Effector memory CD4-positive, alpha-beta T cell (primary cell): ENCODE results near the gene FBN2.

Experiments
- DNase-seq, 3 donors: peaks; one replicate each; pipeline ENCODE4 v3.0.0-alpha.2; 2020
- H3K27ac ChIP-seq: 2 replicates; pipeline ENCODE4 v1.7.0; 2013; ENCODE audit warnings: mild to moderate bottlenecking, low read length, moderate library complexity; ENCODE audit not compliant: insufficient read depth, poor library complexity, severe bottlenecking
- H3K27me3 ChIP-seq: replicated peaks from 2 replicates; pipeline ENCODE4 v1.7.0; 2013; ENCODE audit warnings: mild to moderate bottlenecking, low read length; ENCODE audit not compliant: insufficient read depth, control insufficient read depth, poor library complexity, severe bottlenecking
- H3K36me3 ChIP-seq: 2 replicates; pipeline ENCODE4 v1.7.0; 2013; ENCODE audit warnings: mild to moderate bottlenecking, low read length, moderate library complexity; ENCODE audit not compliant: control insufficient read depth, insufficient read depth
- H3K4me1 ChIP-seq: 2 replicates; pipeline ENCODE4 v1.7.0; 2013; ENCODE audit warnings: low read length, mild to moderate bottlenecking; ENCODE audit not compliant: control insufficient read depth, insufficient read depth, poor library complexity, severe bottlenecking
- H3K4me3 ChIP-seq: 2 replicates; pipeline ENCODE4 v1.7.0; 2013; ENCODE audit warnings: low read length, low read depth, mild to moderate bottlenecking; ENCODE audit not compliant: insufficient read depth, poor library complexity, severe bottlenecking
- H3K9me3 ChIP-seq: 2 replicates; pipeline ENCODE4 v1.7.0; 2013; ENCODE audit warnings: mild to moderate bottlenecking, low read length, moderate library complexity; ENCODE audit not compliant: control insufficient read depth

Gene FBN2

DNA sequence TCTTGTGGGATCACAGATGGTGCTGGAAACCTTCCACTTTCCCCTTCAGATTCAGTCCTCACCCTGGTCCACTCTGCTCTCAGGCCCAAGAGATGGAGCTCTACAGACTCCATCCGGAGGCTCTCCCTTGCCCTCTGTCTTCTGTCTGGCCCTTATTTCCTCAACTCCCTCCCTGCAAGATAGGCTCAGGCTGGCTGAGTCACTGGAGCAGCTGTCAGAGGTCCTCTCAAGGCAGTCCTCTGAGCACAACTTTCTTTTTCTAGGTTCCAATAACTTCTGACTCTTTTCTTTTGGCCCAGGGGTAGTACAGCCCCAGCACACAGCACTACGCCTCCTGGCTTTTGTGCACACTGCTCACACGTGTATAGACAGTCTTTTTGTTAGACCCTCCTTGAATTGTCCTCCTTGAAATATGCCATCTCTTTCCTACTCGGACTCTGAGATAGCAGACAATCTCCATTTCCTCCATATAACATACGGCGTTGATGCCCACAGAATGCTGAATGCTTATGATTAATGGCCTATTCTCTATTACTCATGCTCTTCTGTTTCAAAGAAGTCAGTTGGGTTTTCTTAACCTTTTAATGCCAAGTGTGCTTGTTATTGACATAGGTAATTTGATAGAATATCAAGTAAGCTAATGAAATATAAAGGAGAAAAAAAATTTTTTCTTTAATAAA is 261.4 kb downstream of the FBN2 start:
- Histone ChIP-seq H3K36me3 (no peaks in the 10 kb centered on the region), H3K27me3 (no peaks in the 10 kb centered on the region), H3K9me3 (no peaks in the 10 kb centered on the region), H3K4me1 (no peaks in the 10 kb centered on the region), H3K27ac (no peak overlapping the region), H3K4me3 (no peak overlapping the region)
- no peak for DNase-seq

DNA sequence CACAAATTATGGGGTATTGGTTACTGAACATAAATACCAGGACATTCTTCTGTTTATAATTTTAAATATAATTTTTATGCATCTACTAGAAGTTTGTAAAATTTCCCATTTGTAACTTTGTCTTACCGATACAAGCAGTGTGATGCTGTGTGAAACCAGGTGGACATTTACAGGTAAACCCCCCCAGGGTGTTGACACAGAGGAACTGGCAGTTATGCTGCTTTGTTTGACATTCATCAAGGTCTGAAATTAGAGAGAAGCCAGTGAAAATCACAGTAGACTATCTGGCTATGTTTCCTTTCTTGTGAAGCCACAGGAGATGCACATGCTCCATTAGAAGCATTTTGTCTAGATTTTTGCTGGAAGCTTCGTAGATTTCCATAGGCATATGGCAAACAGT is 263.6 kb downstream of the FBN2 start:
- Histone ChIP-seq H3K27ac (no peak overlapping the region), H3K27me3 (no peaks in the 10 kb centered on the region), H3K9me3 (no peaks in the 10 kb centered on the region), H3K36me3 (no peaks in the 10 kb centered on the region), H3K4me3 (no peak overlapping the region), H3K4me1 (no peaks in the 10 kb centered on the region)
- no peak for DNase-seq

DNA sequence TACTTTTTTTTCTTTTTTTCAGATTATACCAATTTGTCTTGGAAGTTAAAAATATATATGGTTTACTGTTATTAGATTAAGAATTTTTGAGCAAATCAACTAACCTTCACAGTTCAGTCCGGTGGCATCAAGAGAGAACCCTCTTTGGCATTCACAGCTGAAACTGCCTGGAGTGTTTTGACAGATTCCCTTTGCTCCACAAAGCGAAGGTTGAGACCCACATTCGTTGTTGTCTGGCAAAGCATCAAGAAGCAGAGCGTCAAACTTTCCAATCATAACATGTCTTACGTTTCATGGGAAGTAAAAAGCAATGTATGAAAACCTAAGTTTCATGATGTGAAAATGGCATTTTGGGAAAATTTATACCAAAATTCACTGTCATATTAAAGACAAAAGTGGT is 264.3 kb downstream of the FBN2 start:
- no peaks in the 10 kb centered on the region for H3K4me1 ChIP-seq
- no peak for DNase-seq
- H3K27me3 ChIP-seq: no peaks in the 10 kb centered on the region
- H3K36me3 ChIP-seq: no peaks in the 10 kb centered on the region
- no peak overlapping the region for H3K27ac ChIP-seq
- no peaks in the 10 kb centered on the region for H3K9me3 ChIP-seq
- H3K4me3 ChIP-seq: no peak overlapping the region

DNA sequence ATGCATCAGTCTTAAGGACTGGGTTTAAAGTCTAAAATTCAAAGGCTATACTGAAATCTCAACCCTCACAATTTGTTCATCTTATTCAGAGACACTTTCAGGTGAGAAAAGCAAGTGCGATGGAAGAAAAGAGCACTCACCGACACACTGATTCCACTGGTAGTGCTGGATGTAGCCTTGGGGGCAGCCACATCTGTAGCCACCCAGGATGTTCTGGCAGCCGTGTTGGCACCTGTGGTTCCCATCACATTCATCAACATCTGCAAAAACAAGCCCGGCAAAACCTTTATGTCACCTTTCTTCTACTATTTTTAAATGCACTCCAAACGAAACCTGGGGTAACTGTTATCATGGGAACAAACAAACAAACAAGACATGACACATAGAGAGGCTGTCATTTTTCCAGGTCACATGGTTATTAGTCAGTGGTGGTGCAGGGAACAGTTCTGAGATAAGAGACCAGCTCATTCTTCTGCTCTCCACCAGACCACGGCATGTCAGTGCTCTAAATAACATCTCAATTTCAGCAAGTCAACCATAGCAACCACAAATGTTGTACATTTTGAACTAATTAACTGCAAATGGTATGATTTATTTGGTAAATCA is 266.1 kb downstream of the FBN2 start:
- H3K4me1 ChIP-seq: no peaks in the 10 kb centered on the region
- no peak for DNase-seq
- H3K36me3 ChIP-seq: no peaks in the 10 kb centered on the region
- no peak overlapping the region for H3K4me3 ChIP-seq
- H3K27ac ChIP-seq: no peak overlapping the region
- no peaks in the 10 kb centered on the region for H3K27me3 ChIP-seq
- H3K9me3 ChIP-seq: no peaks in the 10 kb centered on the region

DNA sequence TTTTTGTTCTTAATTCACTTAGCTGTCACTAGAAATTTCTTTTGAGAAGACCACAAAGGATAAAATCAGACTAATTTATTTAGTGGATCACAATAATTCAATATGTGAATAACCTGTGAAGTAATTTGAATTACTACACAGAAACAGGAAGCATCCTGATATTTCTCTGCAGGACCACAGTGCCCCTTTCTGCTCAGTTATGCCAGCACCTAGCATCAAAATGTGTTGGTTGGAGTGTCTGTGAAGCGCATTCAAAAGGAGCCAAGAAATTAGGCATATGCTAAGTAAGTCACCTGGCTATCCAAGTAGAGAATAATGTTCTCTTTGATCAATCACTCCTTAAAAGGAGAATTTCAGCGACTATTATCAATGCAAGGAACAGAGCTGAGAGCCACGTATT is 267.0 kb downstream of the FBN2 start:
- H3K4me3 ChIP-seq: no peak overlapping the region
- no peaks in the 10 kb centered on the region for H3K9me3 ChIP-seq
- H3K4me1 ChIP-seq: no peaks in the 10 kb centered on the region
- H3K27me3 ChIP-seq: no peaks in the 10 kb centered on the region
- no peaks in the 10 kb centered on the region for H3K36me3 ChIP-seq
- no peak overlapping the region for H3K27ac ChIP-seq
- no peak for DNase-seq

DNA sequence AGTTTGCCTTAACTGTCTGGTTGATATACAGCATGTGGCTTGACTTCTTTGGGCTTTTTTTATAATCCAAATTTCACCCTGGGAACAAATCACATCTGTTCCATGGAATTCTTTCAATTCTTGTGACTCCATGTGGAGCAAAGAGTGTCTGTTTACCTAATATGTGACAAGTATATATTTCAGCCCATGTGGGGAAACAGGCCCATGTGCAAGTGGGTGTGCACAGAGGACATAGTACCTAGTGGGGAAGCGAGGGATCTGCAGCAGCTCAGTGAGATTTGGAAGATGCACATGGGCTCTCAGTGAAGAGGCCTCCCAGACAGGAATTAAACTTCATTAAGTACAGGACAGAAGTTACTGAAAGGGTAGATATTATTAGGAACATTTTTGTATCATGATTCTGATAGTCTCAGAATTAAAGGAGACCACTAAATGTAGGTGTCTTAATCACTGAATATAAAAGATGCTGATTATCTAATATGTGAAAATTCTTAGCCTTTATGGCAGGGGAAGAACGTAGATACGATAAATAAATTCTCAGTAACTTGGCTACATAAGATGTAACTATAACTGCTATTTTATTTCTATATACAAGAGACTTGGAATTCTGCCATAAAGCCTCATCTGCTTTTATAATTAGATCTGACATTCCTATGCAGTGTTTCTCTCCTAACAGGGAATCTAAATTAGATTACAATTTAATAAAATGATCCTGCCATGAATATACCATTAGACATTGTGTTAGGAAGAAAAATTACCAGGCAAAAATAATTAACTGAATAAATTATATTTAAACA is 273.3 kb downstream of the FBN2 start:
- DNase-seq: no peak
- Histone ChIP-seq H3K4me1 (no peaks in the 10 kb centered on the region), H3K27ac (no peak overlapping the region), H3K4me3 (no peak overlapping the region), H3K9me3 (no peaks in the 10 kb centered on the region), H3K36me3 (no peaks in the 10 kb centered on the region), H3K27me3 (no peaks in the 10 kb centered on the region)

DNA sequence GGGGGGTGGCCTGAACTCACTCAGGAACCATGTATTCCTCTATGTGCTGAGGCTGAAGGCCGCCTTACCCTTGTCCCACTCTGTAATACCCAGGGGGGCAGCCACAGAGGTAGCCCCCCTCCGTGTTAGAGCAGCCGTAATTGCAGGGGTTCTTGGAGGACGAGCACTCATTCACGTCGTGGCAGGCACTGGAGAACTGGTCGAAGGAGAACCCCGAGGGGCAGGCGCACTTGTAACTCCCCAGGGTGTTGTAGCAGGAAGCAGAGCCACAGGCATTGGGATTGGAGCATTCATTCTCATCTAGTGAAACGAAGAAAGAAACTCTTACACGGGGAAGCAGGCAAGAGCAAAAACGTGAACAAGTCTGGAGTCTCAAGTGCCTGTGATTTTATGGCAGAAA is 274.7 kb downstream of the FBN2 start:
- H3K4me3 ChIP-seq: no peak overlapping the region
- no peaks in the 10 kb centered on the region for H3K27me3 ChIP-seq
- DNase-seq: no peak
- H3K27ac ChIP-seq: no peak overlapping the region
- H3K36me3 ChIP-seq: no peaks in the 10 kb centered on the region
- H3K9me3 ChIP-seq: no peaks in the 10 kb centered on the region
- no peaks in the 10 kb centered on the region for H3K4me1 ChIP-seq

DNA sequence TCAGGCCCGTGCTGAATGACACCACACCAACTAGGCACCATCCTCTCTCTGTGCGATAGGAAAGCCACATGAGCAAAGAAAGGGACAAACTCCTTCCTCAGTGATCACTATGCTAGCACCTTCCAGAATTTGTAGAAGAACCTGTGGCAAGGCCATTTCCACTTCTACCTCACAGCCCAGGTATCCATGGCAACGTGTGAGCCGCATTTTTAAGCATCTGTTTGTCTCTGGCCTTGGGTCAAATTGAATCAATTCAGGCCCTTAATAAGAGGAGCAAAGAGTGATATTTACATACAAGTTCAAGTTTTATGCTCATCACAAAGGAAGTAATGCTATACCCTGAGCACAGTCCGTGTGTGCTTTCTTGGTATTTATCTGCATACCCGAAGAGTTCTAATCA is 275.1 kb downstream of the FBN2 start:
- H3K9me3 ChIP-seq: no peaks in the 10 kb centered on the region
- H3K36me3 ChIP-seq: no peaks in the 10 kb centered on the region
- H3K4me1 ChIP-seq: no peaks in the 10 kb centered on the region
- H3K27me3 ChIP-seq: no peaks in the 10 kb centered on the region
- H3K4me3 ChIP-seq: no peak overlapping the region
- no peak overlapping the region for H3K27ac ChIP-seq
- no peak for DNase-seq

DNA sequence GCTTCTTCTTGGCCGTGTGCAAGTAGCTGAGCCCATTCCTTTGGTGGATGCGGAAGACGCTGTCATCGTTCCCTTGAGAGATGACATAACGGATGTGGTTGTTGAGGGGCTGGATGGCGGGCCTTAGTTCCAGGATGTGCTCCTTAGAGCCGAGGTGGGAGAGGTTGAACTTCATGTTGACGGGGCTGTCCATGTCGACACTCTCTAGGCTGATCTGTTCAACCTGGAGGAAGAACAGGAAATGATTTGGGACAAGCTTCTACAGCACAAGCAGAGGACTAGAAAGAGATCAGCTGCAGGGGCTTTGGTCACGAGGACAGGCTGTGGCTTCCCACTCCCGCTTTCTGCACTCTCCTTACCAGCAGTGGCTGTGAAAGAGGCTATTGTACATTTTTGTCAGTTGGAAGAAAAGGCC is 278.4 kb downstream of the FBN2 start:
- H3K9me3 ChIP-seq: no peaks in the 10 kb centered on the region
- H3K4me3 ChIP-seq: no peak overlapping the region
- no peak for DNase-seq
- H3K4me1 ChIP-seq: no peaks in the 10 kb centered on the region
- no peaks in the 10 kb centered on the region for H3K27me3 ChIP-seq
- H3K36me3 ChIP-seq: no peaks in the 10 kb centered on the region
- no peak overlapping the region for H3K27ac ChIP-seq

DNA sequence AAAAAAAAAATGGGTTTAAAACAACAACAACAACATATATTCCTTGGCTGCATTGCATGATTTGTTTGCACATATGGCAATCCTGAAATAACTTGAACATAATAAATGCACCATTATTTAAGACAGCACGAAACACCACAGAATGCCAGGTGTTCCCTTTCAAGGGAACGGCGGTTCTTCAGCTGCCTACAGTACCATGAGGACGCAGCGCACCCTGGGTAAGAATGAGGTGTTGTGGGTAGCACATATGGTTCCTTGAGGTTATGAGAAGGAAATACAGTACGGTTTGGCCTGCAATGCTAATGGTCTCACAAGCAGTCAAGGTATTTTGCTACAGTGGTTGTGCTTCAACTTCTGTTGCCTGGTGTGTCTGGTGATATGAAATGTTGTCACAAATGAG is 279.7 kb downstream of the FBN2 start:
- H3K27ac ChIP-seq: no peak overlapping the region
- no peaks in the 10 kb centered on the region for H3K4me1 ChIP-seq
- no peak overlapping the region for H3K4me3 ChIP-seq
- H3K36me3 ChIP-seq: no peaks in the 10 kb centered on the region
- H3K27me3 ChIP-seq: no peaks in the 10 kb centered on the region
- DNase-seq: no peak
- no peaks in the 10 kb centered on the region for H3K9me3 ChIP-seq
